Measurements from ENCODE around the gene GGACT. TPM values are rescaled to one million over a fixed set of nuclear protein-coding genes. Genes with fewer than 3 reads are reported as not detected.
A peak's percentile ranks its signal among the peaks of the same experiment; 100 is the strongest.

Gene GGACT
- polyA plus RNA-seq, 3 donors: 1.7 to 8.3 (median 6.5) TPM

DNA sequence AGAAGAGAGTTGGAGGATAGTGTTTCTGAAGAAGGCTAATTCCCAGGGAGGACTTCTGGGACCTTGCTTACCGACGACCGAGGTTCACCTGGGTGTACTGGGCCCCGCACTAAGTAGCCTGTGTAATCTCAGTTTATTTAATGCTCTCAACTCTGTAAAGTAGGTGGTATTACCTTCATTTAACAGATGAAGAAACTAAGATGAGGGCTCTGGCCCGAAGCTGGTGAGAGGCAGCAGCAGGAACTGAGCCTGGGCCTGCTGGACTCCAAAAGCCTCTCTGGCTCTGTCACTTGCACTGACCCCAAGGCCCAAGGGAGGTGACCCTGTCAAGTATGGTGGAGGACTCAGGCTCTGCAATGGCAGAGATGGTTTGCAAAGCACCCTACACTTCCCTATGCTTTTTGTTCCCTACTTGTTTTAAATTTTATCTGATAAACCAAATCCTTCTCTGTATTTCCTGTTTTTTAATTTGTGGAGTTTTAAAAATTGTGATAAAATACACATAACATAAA is 50.6 kb downstream of the GGACT start:
- H3K4me1 ChIP-seq (ENCODE audit: control insufficient read depth in 1 of 2, insufficient read depth in 2 of 2, low read length in 2 of 2): peaks cover 4 to 5% of the 10 kb centered on the region in 2 donors
- H3K4me2 ChIP-seq (replicated peaks; ENCODE audit: extremely low read depth, low read length, poor library complexity, severe bottlenecking): no peak overlapping the region
- Mint-ChIP-seq H3K4me3 (no peak overlapping the region), H3K4me1 (peaks cover 6% of the 10 kb centered on the region), H3K9me3 (peaks cover 0 to 3% (median 0%) of the 10 kb centered on the region in 7 donors), H3K27ac (no peak overlapping the region), H3K36me3 (peaks cover 3% of the 10 kb centered on the region in 2 donors), H3K27me3 (ENCODE audit: low read depth in 3 of 3) (peaks cover 0 to 6% (median 0%) of the 10 kb centered on the region in 3 donors)
- no peak overlapping the region for H3K9ac ChIP-seq (ENCODE audit: insufficient read depth, low read length, poor library complexity, severe bottlenecking)
- intact Hi-C loops (cut with micrococcal nuclease): no loop called here
- H3K4me3 ChIP-seq (replicated peaks in 1 of 3; ENCODE audit: low read depth in 2 of 3, low read length in 3 of 3): no peak overlapping the region
- no peaks in the 10 kb centered on the region for H3K27me3 ChIP-seq (ENCODE audit: control insufficient read depth in 2 of 2, insufficient read depth in 2 of 2, low read length in 2 of 2)
- H4K20me1 ChIP-seq (ENCODE audit: insufficient read depth, low read length): no peaks in the 10 kb centered on the region
- no peak overlapping the region for H3K27ac ChIP-seq (ENCODE audit: low read depth in 1 of 2, low read length in 2 of 2)
- peaks cover 0 to 2% of the 10 kb centered on the region in 2 donors for H3K9me3 ChIP-seq (replicated peaks in 1 of 2; ENCODE audit: control insufficient read depth in 1 of 2, insufficient read depth in 1 of 2, low read length in 2 of 2)
- H2AFZ ChIP-seq (ENCODE audit: insufficient read depth, low read depth, low read length, poor library complexity, severe bottlenecking): no peak overlapping the region
- H3K36me3 ChIP-seq (replicated peaks in 1 of 2; ENCODE audit: control insufficient read depth in 1 of 2, insufficient read depth in 2 of 2, low read length in 2 of 2): no peaks in the 10 kb centered on the region
- TF ChIP-seq, protein P1, sequence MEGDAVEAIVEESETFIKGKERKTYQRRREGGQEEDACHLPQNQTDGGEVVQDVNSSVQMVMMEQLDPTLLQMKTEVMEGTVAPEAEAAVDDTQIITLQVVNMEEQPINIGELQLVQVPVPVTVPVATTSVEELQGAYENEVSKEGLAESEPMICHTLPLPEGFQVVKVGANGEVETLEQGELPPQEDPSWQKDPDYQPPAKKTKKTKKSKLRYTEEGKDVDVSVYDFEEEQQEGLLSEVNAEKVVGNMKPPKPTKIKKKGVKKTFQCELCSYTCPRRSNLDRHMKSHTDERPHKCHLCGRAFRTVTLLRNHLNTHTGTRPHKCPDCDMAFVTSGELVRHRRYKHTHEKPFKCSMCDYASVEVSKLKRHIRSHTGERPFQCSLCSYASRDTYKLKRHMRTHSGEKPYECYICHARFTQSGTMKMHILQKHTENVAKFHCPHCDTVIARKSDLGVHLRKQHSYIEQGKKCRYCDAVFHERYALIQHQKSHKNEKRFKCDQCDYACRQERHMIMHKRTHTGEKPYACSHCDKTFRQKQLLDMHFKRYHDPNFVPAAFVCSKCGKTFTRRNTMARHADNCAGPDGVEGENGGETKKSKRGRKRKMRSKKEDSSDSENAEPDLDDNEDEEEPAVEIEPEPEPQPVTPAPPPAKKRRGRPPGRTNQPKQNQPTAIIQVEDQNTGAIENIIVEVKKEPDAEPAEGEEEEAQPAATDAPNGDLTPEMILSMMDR (IDR thresholded peaks at IDR 0.05): no peak
- DNase-seq: no peak
- no peaks in the 10 kb centered on the region for H3K79me2 ChIP-seq (ENCODE audit: insufficient read depth, low read length)
- no CpG with 5 or more reads among the region's 5 CpGs for WGBS (ENCODE audit: insufficient coverage)

DNA sequence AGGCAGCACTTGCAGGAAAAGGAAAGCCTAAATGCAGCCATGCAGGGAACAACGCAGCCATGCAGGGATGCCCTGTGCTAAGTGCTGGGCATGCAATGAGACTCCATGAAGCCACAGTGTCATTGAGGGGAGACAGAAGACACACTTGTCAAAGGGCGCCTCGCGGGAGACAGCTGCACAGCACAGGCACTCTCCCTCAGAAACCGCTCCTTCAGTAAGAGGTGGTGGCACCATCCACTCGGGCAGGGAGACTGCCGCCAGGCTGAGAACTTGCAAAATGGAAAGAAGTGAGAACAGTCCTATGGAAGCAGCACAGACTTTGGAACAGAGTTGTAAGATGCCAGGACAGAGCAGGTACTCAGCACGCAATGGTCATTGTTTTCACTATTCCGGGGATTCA is 51.1 kb downstream of the GGACT start:
- Histone ChIP-seq H3K79me2 (ENCODE audit: insufficient read depth, low read length) (no peaks in the 10 kb centered on the region), H3K27ac (ENCODE audit: low read depth in 1 of 2, low read length in 2 of 2) (no peak overlapping the region), H3K9me3 (replicated peaks in 1 of 2; ENCODE audit: control insufficient read depth in 1 of 2, insufficient read depth in 1 of 2, low read length in 2 of 2) (peaks cover 0 to 8% of the 10 kb centered on the region in 2 donors), H3K4me1 (ENCODE audit: control insufficient read depth in 1 of 2, insufficient read depth in 2 of 2, low read length in 2 of 2) (peaks cover 2 to 3% of the 10 kb centered on the region in 2 donors), H4K20me1 (ENCODE audit: insufficient read depth, low read length) (no peaks in the 10 kb centered on the region), H2AFZ (ENCODE audit: insufficient read depth, low read depth, low read length, poor library complexity, severe bottlenecking) (no peak overlapping the region), H3K27me3 (ENCODE audit: control insufficient read depth in 2 of 2, insufficient read depth in 2 of 2, low read length in 2 of 2) (no peaks in the 10 kb centered on the region), H3K9ac (ENCODE audit: insufficient read depth, low read length, poor library complexity, severe bottlenecking) (no peak overlapping the region), H3K4me3 (replicated peaks in 1 of 3; ENCODE audit: low read depth in 2 of 3, low read length in 3 of 3) (no peak overlapping the region), H3K36me3 (replicated peaks in 1 of 2; ENCODE audit: control insufficient read depth in 1 of 2, insufficient read depth in 2 of 2, low read length in 2 of 2) (no peaks in the 10 kb centered on the region), H3K4me2 (replicated peaks; ENCODE audit: extremely low read depth, low read length, poor library complexity, severe bottlenecking) (no peak overlapping the region)
- intact Hi-C loops (cut with micrococcal nuclease): no loop called here
- Mint-ChIP-seq H3K4me3 (no peak overlapping the region), H3K36me3 (peaks cover 3% of the 10 kb centered on the region in 2 donors), H3K4me1 (peaks cover 1% of the 10 kb centered on the region), H3K9me3 (peaks cover 0 to 6% (median 0%) of the 10 kb centered on the region in 7 donors), H3K27ac (peak overlapping the region in 1 of 7 donors; percentile 25), H3K27me3 (ENCODE audit: low read depth in 3 of 3) (peaks cover 0 to 6% (median 0%) of the 10 kb centered on the region in 3 donors)
- 95% methylated on average over 9 of the region's 9 CpGs for WGBS (ENCODE audit: insufficient coverage)
- no peak for DNase-seq
- TF ChIP-seq, protein P1 (IDR thresholded peaks at IDR 0.05): no peak

Data from CD14-positive monocyte (primary cell).